HG03196 (cell line): ENCODE data around the gene PPEF2.
"Not testable (repeated sequence)": the region's sequence is repeated elsewhere in the genome, so short reads cannot be mapped to it uniquely, and the experiment has no call there.

Source experiments
- ATAC-seq: cut with Tn5 transposase; IDR thresholded peaks from one replicate; pipeline ENCODE4 v1.9.1; 2021; ENCODE audit not compliant: unreplicated experiment

PPEF2 gene

GRCh38 chr4:75898536-75898935, 3.7 kb downstream of the PPEF2 start:
- no peak for ATAC-seq

- ATAC-seq: no peak
Observed at GRCh38 chr4:75895744-75896314, 6.4 kb downstream of the PPEF2 start.

GRCh38 chr4:75892508-75892907, 9.7 kb downstream of the PPEF2 start:
- ATAC-seq: no peak

- no peak for ATAC-seq
Observed at GRCh38 chr4:75891611-75892010, 10.6 kb downstream of the PPEF2 start.

- ATAC-seq: no peak
Observed at GRCh38 chr4:75889537-75890199, 12.6 kb downstream of the PPEF2 start.

GRCh38 chr4:75886104-75886503, 16.1 kb downstream of the PPEF2 start:
- ATAC-seq: no peak

GRCh38 chr4:75881476-75881875, 20.8 kb downstream of the PPEF2 start:
- ATAC-seq: no peak

- ATAC-seq: no peak
Observed at GRCh38 chr4:75880278-75880677, 22.0 kb downstream of the PPEF2 start.

- no peak for ATAC-seq
Observed at GRCh38 chr4:75878246-75878756, 24.0 kb downstream of the PPEF2 start.

- no peak for ATAC-seq
Observed at GRCh38 chr4:75876218-75876617, 26.0 kb downstream of the PPEF2 start.

- no peak for ATAC-seq
Observed at GRCh38 chr4:75869100-75869499, 33.2 kb downstream of the PPEF2 start.

GRCh38 chr4:75867130-75867529, 35.1 kb downstream of the PPEF2 start:
- no peak for ATAC-seq

- no peak for ATAC-seq
Observed at GRCh38 chr4:75860606-75861005, 41.6 kb downstream of the PPEF2 start.

- ATAC-seq: no peak
Observed at GRCh38 chr4:75858721-75859120, 43.5 kb downstream of the PPEF2 start.

- no peak for ATAC-seq
Observed at GRCh38 chr4:75849461-75849860, 52.8 kb downstream of the PPEF2 start.

- no peak for ATAC-seq
Observed at GRCh38 chr4:75848891-75849290, 53.4 kb downstream of the PPEF2 start.

GRCh38 chr4:75848171-75848760, 54.0 kb downstream of the PPEF2 start:
- ATAC-seq: not testable (repeated sequence)

GRCh38 chr4:75845992-75846391, 56.3 kb downstream of the PPEF2 start:
- no peak for ATAC-seq

- ATAC-seq: no peak
Observed at GRCh38 chr4:75844151-75844662, 58.0 kb downstream of the PPEF2 start.

- ATAC-seq: no peak
Observed at GRCh38 chr4:75843596-75843995, 58.7 kb downstream of the PPEF2 start.

GRCh38 chr4:75841641-75842520, 60.4 kb downstream of the PPEF2 start:
- no peak for ATAC-seq
